NCI-H187 treated with DMSO at 0.1 percent for 48 hours (cell line): ENCODE data around the gene CDC42EP3.

Source experiments
- DNase-seq: peaks from one replicate; lab custom pipeline; 2025; lab: John Stamatoyannopoulos, UW

The CDC42EP3 gene

GRCh38 chr2:37683921-37684780 is 12.7 kb upstream of the CDC42EP3 start:
- no peak for DNase-seq

- DNase-seq, result no peak
Observed at GRCh38 chr2:37683241-37683640, 11.8 kb upstream of the CDC42EP3 start.

GRCh38 chr2:37682473-37682872 is 11.0 kb upstream of the CDC42EP3 start:
- DNase-seq, result no peak

GRCh38 chr2:37681587-37681986 is 10.1 kb upstream of the CDC42EP3 start:
- DNase-seq, result no peak

- DNase-seq, result no peak
Observed at GRCh38 chr2:37679072-37679695, 7.7 kb upstream of the CDC42EP3 start.

- no peak for DNase-seq
Observed at GRCh38 chr2:37676274-37676673, 4.8 kb upstream of the CDC42EP3 start.

GRCh38 chr2:37674946-37675345 is 3.5 kb upstream of the CDC42EP3 start:
- DNase-seq, result no peak

- DNase-seq, result no peak
Observed at GRCh38 chr2:37672870-37673184, 1.4 kb upstream of the CDC42EP3 start.

GRCh38 chr2:37672104-37672869 is 845 bp upstream of the CDC42EP3 start:
- no peak for DNase-seq

- DNase-seq, result no peak
Observed at GRCh38 chr2:37671816-37672103, 318 bp upstream of the CDC42EP3 start.

GRCh38 chr2:37670378-37671008 is 949 bp downstream of the CDC42EP3 start:
- no peak for DNase-seq

- no peak for DNase-seq
Observed at GRCh38 chr2:37669446-37669845, 2.0 kb downstream of the CDC42EP3 start.

GRCh38 chr2:37667704-37668103 is 3.7 kb downstream of the CDC42EP3 start:
- no peak for DNase-seq

- DNase-seq, result no peak
Observed at GRCh38 chr2:37666772-37667171, 4.7 kb downstream of the CDC42EP3 start.

GRCh38 chr2:37665604-37666362 is 5.7 kb downstream of the CDC42EP3 start:
- no peak for DNase-seq

- no peak for DNase-seq
Observed at GRCh38 chr2:37665043-37665442, 6.4 kb downstream of the CDC42EP3 start.

GRCh38 chr2:37664231-37664643 is 7.2 kb downstream of the CDC42EP3 start:
- DNase-seq, result no peak

- DNase-seq, result no peak
Observed at GRCh38 chr2:37663390-37663789, 8.1 kb downstream of the CDC42EP3 start.

- no peak for DNase-seq
Observed at GRCh38 chr2:37659723-37660122, 11.7 kb downstream of the CDC42EP3 start.

GRCh38 chr2:37658682-37659081 is 12.8 kb downstream of the CDC42EP3 start:
- no peak for DNase-seq

- DNase-seq, result no peak
Observed at GRCh38 chr2:37657471-37657870, 14.0 kb downstream of the CDC42EP3 start.
